ENCODE results near the gene AP1M1. TPM values are rescaled to one million over a fixed set of nuclear protein-coding genes. Genes with fewer than 3 reads are reported as not detected.

Gene AP1M1
- polyA plus RNA-seq, 3 donors, result 54.3 to 70.2 (median 67.7) TPM

DNA sequence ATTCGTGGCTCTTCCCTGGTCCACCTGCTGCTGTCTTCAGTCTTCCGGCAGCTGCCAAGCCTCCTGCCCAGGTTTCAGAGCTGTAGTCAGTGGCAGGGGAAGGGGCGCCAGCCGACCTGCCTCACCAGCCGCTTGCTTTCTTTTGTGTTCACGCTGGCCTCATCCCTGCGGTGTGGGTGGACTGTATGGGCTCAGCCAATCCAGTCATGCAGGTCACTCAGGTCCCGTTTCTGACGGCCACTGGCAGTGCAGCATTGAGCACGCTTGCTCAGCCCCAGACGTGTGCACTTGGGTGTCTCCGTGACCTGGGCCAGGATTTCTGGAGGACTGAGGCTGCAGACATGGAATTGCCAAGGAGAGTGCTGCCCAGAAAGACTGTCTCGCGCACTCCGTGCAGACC is 26.0 kb downstream of the AP1M1 start:
- DNase-seq (ENCODE audit: extremely low read depth in 1 of 11, low read depth in 9 of 11, low spot score in 4 of 11), result no peak

DNA sequence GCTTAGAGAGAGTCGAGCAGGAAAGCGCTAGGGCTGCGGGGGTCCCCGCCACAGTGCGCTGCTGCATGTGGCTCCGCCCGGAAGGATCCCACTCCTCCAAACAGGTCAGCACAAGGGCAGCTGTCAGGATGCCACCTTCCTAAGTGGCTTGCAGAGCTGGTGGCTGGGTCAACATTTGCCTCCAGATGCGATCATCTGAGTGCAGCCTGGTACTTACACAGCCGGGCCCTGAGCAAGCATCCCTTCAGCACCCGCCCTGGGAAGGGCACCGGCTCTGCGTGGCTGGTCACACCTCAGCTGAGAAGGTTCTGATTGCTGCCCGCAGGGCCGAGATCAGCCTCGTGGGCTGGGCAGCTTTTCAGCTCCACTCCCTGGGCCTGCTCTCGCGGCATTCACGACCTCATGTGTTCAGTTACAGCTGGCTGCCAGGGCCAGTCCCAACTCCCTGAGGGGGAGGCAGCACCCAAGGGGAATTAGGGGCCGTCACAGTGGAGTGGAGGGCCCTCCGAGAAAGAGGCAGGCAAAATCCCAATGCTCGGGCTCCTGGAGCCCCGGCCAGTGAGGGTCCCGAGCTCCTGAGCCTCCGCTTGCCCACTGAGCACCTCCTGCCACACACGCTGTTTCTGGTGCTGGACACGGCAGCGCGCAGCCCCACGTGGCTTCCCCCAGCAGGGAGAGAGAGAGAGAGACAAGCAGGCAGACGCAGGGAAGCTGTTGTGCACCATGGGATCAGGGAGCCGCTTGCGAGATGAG is 26.8 kb downstream of the AP1M1 start:
- DNase-seq (ENCODE audit: extremely low read depth in 1 of 11, low read depth in 9 of 11, low spot score in 4 of 11), result no peak

DNA sequence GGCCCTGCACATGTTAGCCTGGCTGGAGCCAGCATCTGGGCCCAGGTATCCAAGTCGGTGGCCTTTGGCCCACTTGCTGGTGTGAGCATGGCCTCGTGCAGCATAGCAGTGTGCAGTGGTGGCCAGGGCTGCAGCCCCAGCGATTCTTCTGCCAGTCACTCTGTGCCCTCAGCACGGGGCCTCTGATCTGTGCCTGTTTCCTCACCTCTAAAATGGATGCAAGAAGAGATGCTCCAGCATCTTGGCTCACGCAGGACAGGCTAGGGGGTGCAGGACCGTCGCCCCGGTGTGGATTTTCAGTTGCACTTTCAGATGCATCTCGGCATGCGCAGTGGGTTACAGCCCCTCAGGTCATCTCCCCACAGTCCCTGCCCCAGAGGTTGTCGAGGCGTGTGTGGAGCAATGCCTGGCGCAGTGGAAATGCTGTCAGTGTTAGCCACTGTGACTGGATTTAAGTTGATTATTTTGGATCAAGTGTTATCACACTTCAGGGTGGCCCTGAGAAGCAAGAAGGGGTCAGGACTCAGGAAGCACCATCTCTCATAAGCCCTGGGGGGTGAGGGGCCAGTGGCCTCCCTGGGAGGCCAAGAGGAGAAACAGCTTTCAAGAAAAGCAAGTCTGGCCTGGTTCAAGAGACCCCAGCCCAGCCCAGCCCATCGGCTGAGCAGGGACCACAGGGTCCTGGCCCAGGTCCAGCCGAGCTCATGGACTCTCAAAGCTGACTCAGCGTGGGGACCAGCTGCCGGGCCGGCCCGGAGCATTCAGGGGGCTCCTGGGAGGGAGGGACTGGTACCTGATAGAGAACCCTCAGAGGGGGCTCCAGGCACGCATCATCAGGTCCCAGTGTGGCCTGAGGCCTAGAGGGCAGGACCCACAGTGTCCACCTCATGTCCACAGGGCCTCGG is 27.8 kb downstream of the AP1M1 start:
- DNase-seq (ENCODE audit: extremely low read depth in 1 of 11, low read depth in 9 of 11, low spot score in 4 of 11), result no peak

DNA sequence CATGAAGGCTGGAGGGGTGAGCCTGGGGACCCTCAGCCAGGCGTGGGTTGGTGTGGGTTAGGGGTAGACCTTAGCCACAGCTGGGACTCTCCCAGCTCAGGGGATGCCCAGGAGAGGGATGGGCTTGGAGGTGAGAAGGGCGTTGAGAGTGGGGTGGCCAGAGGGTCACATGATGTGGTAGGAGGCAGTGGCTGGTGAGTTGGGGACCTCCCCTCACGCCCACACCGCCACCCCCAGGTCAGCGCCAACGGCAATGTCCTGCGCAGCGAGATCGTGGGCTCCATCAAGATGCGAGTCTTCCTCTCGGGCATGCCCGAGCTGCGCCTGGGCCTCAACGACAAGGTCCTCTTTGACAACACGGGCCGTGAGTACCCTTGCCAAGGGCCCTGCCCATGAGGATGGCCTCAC is 28.5 kb downstream of the AP1M1 start:
- no peak for DNase-seq (ENCODE audit: extremely low read depth in 1 of 11, low read depth in 9 of 11, low spot score in 4 of 11)

DNA sequence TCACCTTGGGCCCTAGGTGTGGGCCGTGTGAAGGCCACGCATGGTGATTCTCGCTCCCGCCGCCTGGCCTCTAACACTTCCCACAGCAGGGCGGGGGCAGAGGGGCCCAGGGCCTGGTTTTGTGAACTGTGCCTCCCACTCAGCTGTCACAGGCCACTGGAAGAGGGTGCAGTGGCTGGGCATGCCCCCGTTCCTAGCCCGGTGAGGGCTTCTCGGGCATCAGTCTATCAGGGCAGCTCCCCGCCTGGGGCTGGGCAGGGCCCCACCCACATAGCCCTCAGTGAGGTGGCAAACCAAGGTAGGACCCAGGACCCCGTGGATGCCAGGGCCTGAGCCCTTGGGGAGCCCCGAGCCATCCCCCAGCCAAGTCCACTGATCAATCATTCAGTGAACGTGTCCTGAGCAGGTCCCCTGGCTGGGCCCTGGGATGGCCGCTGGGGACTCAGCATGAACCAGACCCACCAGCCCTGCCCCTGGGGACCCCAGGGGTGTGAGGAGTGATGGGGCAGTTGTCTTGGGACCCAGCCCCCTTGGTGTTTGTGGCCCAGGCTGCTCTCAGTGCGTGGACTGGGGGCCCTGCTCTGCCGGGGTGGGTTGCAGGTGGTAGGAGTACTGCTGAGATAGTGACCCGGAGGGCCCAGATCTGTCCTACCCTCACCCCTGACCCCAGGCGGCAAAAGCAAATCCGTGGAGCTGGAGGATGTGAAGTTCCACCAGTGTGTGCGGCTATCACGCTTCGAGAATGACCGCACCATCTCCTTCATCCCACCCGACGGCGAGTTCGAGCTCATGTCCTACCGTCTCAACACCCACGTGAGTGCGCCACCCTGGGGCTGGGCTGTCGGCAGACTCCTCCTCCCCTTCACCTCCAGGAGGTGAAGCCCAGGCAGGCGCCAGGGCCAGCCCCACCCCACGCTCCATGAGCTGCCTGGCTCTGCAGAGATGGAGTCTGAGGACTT is 29.4 kb downstream of the AP1M1 start:
- no peak for DNase-seq (ENCODE audit: extremely low read depth in 1 of 11, low read depth in 9 of 11, low spot score in 4 of 11)

DNA sequence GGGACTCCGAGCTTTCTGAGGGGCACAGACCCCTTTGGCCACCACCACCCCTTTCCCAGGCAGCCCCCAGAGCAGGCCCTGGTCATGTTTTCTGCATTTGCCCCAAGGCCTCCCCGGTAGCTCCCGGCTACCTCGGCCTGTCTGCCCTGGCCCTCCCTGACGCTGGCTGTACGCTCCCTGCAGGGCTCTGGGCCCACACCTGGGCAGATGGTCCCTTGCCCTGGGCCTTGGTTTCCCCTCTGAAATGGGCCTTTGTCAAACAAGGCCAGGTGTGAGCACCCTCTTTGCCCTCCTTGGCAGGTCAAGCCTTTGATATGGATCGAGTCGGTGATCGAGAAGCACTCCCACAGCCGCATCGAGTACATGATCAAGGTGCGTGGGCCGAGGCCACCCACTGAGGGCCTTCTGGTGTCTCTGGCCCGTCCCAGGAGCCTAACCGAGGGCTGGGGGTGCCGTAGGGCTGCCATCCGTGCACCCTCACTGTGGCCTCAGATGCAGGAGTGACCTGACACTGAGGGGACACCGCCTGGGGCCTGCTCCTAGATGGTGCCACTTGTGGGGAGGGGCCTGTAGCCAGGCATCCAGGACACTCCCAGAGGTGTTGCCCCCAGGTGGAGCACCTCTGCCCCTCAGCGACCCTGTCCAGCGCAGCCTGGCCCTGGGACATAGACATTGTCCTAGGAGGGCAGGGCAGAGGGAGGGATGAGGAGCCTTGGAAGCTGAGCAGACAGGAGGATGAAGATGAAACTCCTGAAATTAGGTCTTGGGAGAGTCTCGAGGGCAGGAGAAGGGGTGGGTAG is 30.3 kb downstream of the AP1M1 start:
- DNase-seq (ENCODE audit: extremely low read depth in 1 of 11, low read depth in 9 of 11, low spot score in 4 of 11), result no peak

DNA sequence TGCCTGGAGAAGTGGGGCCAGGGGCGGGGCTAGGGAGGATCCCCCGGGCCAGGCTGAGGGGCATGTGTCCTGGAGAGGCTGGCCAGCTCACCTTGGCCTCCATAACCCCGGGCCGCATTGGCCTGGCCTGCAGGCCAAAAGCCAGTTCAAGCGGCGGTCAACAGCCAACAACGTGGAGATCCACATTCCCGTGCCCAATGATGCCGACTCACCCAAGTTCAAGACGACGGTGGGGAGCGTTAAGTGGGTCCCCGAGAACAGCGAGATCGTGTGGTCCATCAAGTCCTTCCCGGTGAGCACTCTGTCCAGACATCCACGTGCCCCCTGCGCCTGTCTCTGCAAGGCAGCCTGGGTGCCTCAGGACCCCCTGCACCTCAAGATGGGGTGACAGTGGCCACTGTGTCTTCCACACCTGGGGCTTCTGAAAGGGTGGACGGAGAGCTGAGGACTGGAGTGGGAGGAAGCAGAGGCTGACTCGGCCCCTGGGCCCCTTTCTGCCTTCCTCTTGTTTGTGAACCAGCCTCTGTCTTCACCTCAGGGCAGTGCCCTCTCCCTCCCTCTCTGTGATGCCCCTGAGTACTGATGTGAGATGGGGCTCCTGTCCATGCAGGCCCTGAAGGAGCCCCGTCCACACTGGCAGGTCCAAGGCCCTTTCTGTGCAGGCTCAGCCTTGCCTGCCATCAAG is 31.1 kb downstream of the AP1M1 start:
- no peak for DNase-seq (ENCODE audit: extremely low read depth in 1 of 11, low read depth in 9 of 11, low spot score in 4 of 11)

DNA sequence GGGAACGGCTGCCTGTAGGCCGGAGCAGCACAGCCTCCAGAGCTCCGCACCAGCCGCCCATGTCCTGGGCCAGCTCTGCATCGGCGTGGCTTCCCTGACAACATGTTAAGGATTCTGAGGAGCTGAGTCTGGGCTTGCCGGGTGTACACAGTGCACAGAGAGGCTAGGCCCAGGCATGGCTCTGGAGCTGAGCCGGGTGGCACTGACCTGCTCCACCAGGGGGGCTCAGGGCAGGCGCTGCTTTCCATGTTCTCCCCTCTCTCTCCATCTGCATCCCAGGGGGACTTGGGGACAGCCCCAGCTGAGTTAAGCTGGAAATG is 31.6 kb downstream of the AP1M1 start:
- DNase-seq (ENCODE audit: extremely low read depth in 1 of 11, low read depth in 9 of 11, low spot score in 4 of 11), result no peak

DNA sequence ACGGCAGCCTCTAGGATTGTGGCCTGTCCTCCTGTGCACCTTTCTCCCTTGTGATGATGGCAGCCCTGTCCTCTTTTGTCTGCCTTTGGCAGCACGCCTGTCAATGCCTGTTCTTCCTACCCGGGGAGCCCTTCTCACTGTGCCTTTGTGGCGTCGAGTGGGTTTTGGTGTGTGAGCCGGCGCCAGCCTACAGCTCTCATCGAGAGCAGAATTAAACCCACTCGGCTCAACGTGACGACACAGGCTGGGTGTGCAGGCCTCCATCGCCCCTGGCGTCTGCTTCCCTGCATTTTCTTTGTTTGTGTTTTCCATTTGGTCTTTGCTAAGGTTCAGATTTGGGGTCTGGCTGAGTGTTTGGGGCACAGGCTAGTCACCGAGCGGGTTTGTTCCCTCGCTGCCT is 34.4 kb downstream of the AP1M1 start:
- no peak for DNase-seq (ENCODE audit: extremely low read depth in 1 of 11, low read depth in 9 of 11, low spot score in 4 of 11)

DNA sequence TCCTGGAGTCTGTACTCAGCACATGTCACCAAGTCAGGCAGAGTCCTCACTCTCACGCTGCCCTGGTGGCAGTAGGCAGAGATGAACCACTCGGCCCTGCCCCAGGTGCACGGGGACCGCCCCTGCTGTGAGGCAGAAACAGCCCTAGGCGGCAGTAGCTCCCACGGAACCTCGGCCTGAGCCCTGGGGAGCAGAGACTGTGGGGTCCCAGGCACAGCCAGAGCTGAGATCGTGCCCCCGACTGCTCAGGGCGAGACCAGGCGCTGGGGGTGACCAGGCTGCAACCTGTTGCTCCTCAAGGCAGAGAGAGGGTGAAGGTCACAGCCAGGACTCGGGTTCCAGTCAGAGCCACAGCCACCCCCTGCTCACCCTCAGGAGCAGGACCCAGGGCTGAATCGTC is 34.9 kb downstream of the AP1M1 start:
- DNase-seq (ENCODE audit: extremely low read depth in 1 of 11, low read depth in 9 of 11, low spot score in 4 of 11), result no peak

DNA sequence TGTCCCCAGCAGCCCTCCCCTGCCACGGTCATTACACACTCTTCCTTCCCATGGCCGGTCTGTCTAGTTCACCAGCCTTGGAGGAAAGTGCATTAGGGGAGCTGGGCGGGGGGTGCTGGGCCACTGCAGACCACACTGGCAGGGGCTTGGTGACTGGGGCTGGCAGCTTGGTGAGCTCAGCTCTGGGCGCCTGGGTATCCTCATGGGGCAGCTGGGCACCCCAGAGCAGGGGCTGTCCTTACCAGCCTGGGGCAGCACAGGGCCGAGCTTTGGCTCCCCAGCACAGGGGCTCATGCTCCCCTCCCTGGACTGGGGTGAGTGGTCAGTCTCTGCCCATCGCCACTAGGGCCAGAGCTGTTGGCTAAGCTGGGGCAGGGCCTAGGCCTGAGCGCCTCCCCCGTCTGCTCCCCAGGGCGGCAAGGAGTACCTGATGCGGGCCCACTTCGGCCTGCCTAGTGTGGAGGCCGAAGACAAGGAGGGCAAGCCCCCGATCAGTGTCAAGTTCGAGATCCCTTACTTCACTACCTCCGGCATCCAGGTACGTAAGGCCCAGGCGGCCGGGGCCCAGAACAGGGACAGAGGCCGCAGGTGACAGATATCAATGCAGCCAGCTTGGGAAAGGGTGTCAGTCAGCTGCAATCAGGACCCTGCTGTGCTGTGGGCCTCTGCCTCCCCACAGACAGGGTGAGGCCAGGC is 35.5 kb downstream of the AP1M1 start:
- DNase-seq (ENCODE audit: extremely low read depth in 1 of 11, low read depth in 9 of 11, low spot score in 4 of 11), result no peak

DNA sequence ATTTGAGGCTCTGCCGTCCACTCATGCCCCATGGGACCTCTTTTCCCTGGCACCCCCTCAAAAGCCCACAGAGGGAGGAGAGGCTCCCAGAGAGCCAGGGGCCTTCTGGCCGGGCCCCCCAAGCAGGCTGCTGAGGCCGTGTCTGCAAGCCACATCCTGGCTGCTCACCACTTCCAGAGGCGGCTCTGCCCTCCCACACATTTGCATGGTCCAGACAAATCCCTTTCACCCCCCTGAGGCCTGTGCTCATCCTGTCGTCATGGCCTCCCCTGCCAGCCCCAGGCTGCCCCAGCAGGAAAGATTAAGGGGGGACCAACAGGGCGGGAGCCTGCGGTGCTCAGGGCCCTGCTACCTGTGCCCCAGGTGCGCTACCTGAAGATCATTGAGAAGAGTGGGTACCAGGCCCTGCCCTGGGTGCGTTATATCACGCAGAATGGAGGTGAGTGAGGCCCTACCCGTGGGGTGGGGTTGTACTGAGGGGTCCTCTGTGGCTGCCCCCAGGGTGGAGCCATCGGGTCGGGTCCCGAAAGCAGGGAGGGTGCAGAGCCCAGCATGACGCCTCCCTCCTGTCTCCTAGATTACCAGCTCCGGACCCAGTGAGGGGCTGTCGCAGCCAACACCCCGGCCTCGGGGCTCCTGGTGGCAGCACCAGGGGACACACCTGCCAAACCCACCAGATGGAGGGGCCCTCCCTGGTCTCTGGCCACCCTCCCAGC is 36.3 kb downstream of the AP1M1 start:
- DNase-seq (ENCODE audit: extremely low read depth in 1 of 11, low read depth in 9 of 11, low spot score in 4 of 11), result no peak

DNA sequence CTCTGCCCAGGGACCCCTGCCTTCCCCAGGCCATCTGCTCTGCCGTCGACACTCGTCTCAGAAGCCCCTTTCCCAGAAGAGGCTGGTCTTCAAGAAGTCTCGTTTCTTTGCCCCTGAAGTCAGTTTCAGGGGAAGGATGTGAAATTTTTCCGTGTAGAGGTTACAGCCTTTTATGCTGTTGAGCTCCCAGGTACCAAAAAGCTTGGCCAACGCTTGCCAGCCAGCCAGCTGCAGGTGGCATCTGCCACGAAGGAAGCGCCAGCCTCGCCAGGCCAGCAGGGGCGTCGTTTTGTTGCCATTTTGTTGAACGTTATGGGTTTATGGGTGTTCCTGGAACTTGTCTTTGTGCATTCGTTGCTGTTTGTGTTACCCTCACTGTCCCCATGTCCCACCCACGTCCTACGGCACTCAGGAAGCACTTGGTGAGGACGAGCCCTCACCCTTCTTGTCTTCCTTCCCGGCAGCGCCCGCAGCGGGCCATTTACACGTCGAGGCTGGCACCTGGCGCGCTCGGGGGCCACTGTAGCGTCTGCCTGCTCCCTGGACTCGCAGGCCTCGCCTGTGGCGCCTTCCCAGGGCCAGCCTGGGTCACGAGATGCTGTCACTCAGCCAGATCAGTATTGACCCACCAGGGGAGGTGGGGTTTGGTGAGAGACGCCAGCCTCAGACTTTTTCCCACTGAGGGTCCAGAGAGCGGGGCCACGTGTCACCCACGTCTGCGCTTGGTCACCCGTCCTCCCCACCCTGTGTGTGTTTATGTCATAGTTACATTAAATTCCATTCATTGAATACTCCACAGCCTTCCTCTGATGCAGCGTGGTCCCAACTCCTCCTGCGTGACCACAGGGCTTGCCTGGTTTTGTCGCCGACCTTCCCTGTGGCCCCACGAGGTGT is 37.1 kb downstream of the AP1M1 start:
- no peak for DNase-seq (ENCODE audit: extremely low read depth in 1 of 11, low read depth in 9 of 11, low spot score in 4 of 11)

DNA sequence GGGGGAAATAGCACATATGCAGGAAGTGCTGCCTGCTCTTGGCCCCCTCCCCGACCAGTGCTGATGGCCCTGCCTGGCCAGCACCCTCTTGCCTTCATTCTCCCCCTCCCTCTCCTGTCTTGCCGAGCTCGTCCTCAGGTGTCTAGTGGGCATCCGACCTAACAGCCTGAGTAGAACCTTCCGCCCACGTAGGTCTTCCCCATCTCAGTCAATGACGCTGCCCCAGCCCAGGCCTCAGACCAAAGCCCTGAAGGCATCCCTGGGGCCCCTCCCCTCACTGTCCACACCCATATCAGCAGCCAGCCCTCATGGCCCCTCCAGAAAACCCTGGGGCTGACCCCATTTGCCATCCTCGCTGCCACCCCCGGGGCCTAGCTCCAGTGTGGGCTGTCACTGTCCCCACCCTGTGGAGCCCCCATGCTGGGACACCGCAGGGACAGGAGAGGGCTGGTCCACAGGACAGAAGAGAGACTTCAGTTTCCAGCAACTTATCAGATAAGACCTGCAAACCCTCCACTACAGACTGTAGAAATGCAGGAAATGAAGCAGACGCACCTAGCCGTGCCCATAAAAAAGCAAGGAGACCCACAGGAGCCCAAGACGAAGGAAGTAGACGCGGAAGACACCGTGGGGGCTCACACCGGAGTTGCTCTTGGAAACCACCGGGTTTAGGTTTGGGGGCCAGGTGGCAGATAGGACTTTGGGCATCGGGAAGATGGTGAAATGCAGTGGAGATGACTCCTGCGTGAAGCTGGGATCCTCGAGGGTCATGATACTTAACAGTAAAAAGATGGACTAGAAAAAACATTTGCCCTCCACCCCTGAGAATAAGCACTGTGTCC is 38.3 kb downstream of the AP1M1 start:
- no peak for DNase-seq (ENCODE audit: extremely low read depth in 1 of 11, low read depth in 9 of 11, low spot score in 4 of 11)

DNA sequence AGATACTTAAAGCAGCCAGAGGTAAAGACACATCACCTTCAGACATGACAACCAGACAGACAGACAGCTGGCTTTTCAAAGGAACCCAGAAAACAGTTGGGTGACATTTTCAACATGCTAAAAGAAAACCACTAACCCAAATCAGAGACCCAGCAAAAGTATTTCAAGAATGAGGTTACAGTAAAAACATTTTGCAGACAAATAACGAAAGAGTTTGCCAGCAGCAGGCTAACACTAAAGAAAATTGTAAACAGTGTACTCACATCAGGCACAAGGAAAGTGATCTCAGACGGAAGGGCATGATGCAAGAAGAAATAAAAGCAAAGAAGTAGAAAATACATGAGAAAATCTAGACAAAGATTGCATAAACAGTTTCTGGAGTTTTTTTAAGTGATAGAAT is 46.4 kb downstream of the AP1M1 start:
- no peak for DNase-seq (ENCODE audit: extremely low read depth in 1 of 11, low read depth in 9 of 11, low spot score in 4 of 11)
